K562 treated with DMSO at 1 percent for 24 hours (cell line): ENCODE results near the gene FAM169A. TPM values are rescaled to one million over a fixed set of nuclear protein-coding genes. Genes with fewer than 3 reads are reported as not detected.

Experiments
- total RNA-seq: library from RNA; unstranded; fragments of 300-600 nt; gene quantifications from 2 replicates; pipeline ENCODE4 v1.2.3, GENCODE V29; 2022; ENCODE audit warnings: low read depth; ENCODE audit not compliant: insufficient read depth

FAM169A gene
- not detected in 2 replicates for total RNA-seq

DNA sequence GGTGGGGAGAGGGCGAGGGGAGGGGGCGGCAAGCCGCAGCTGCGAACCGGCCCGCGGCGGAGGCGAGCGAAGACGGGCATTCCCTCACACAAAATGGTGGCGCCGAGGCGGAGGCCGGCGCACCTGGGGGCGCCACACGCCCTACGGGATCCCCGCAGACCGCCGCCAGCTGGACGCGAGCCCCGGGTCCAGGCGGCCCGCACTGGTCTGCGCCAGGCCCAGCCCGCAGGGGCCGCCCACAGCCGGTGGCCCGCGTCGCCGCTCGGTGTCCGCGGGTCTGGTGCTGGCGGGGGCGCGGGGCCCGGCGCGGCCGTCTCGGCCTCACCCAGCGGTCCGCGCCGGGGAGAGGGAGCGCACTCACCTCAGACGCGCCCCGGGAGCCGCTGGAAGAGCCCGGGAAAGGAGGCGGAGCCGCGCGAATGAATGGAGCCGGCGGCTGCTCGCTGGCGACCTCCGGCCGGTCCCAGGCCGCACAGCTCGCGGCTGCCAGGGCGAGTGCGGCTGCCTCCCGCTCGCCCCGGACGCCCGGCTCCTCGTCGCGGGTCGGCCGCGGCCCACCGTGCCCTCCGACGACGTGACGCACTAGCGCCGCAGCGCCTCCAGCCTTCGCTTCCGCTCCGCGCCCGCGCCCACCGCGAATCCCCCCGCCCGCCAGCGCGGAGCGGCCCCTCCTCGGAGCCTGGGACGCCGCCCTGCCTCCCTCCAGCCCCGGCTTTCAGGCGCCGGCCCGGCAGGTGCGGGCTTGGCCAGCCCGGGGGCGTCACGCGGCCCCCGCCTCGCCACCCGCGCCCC is at the start of gene FAM169A:
TSS of gene FAM169A (minus strand) at position 584 of the 792 bp plus-strand sequence. CDS start 24,711 bp downstream, outside the sequence.

DNA sequence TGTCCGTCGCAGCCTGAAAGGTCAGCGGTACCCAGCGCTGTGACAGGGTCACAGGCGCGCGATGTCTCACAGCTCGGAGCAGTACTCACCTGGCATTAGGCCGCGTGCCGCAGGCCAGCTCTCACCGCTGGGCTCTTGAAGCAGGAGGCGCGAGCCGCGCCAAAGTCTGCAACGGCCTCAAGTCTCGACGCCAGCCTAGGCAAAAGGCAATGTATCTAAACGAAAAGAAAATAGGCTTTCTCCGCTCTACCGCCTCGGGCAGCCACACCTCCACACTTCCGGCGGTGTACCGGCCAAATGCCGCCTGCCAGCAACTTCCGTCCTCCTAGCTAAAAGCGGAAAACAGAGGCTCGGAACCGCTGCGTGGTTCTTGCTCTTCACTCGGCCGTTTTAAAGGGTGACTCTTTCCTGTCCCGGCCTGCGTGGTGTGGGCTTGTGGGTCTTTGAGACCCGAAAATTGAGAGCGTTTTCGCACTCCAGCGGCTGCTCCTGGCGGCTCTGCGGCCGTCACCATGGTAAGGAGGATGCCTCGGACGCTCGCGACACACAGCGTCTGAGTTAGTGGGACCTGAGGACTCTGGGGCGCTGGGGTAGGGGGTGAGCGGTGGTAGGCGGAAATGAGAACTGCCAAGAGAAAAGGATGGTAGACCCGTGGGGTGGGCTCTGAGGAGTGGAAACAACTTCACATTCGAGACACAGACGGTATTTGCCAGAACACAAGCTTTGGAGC is 99.2 kb downstream of the FAM169A start, which contains the start of the genes GFM2 and NSA2:
TSS of gene GFM2 (minus strand) at position 269 of the 730 bp plus-strand sequence. CDS start 3,375 bp downstream, outside the sequence.
TSS of gene NSA2 (plus strand) at position 401 of the 730 bp plus-strand sequence. CDS start at position 513, 112 bp downstream.

Other genes with a start within 250 kb of the FAM169A start
- 0.23 and 1.6 TPM in 2 replicates for gene ENC1, start 225.7 kb downstream of the FAM169A start, total RNA-seq
- 170 and 176 TPM in 2 replicates for gene HEXB, start 181.2 kb downstream of the FAM169A start, total RNA-seq
- gene GFM2, start 99.3 kb downstream of the FAM169A start, total RNA-seq = 14.6 and 20.2 TPM in 2 replicates
- 85.7 and 91.5 TPM in 2 replicates for gene NSA2, start 99.1 kb downstream of the FAM169A start, total RNA-seq
- not detected in 2 replicates for gene GCNT4, start 186.2 kb upstream of the FAM169A start, total RNA-seq